Measurements from ENCODE around the gene DLX3.

GRCh38 chr17:49967621-49968404 is 27.2 kb downstream of the DLX3 start:
- TF ChIP-seq CTCF (conservative IDR thresholded peaks at IDR 0.05), result no peak
- no peak for TF ChIP-seq EZH2 (IDR thresholded peaks at IDR 0.05; ENCODE audit: low read depth)

All from PC-9 (cell line).